Endodermal cell (in vitro differentiated cells): ENCODE measurements around the gene UGT1A10. TPM values are rescaled to one million over a fixed set of nuclear protein-coding genes. Genes with fewer than 3 reads are reported as not detected.

Experiments
- DNase-seq: peaks from one replicate; pipeline ENCODE4 v3.0.0-alpha.2; 2017
- H3K27ac ChIP-seq: 2 replicates; pipeline ENCODE4 v1.5.1; 2013; ENCODE audit warnings: mild to moderate bottlenecking, low read depth, low read length, moderate library complexity
- H3K27me3 ChIP-seq: 2 replicates; pipeline ENCODE4 v1.6.1; 2013; ENCODE audit warnings: mild to moderate bottlenecking, low read length, moderate library complexity; ENCODE audit not compliant: insufficient read depth, control insufficient read depth, poor library complexity, severe bottlenecking
- H3K36me3 ChIP-seq: 2 replicates; pipeline ENCODE4 v1.7.0; 2013; ENCODE audit warnings: mild to moderate bottlenecking, low read length, moderate library complexity; ENCODE audit not compliant: control insufficient read depth, insufficient read depth
- H3K4me1 ChIP-seq: one replicate; pipeline ENCODE4 v1.7.0; 2013; ENCODE audit warnings: low read length; ENCODE audit not compliant: control insufficient read depth, insufficient read depth
- H3K4me3 ChIP-seq: 2 replicates; pipeline ENCODE4 v1.5.1; 2013; ENCODE audit warnings: mild to moderate bottlenecking, low read length, moderate library complexity
- H3K9ac ChIP-seq: 2 replicates; pipeline ENCODE4 v1.6.1; 2013; ENCODE audit warnings: mild to moderate bottlenecking, low read length, moderate library complexity; ENCODE audit not compliant: poor library complexity, severe bottlenecking; ENCODE audit errors: extremely low read depth
- H3K9me3 ChIP-seq: 2 replicates; pipeline ENCODE4 v1.6.1; 2013; ENCODE audit warnings: mild to moderate bottlenecking, low read length, moderate library complexity; ENCODE audit not compliant: control insufficient read depth
- H3K27ac Mint-ChIP-seq: 2 replicates; pipeline ENCODE4 v1.8.0; 2020; ENCODE audit warnings: mixed read lengths
- H3K27me3 Mint-ChIP-seq: 2 replicates; pipeline ENCODE4 v1.8.0; 2021; ENCODE audit warnings: mild to moderate bottlenecking, mixed read lengths; ENCODE audit not compliant: insufficient read depth
- H3K36me3 Mint-ChIP-seq: 2 replicates; pipeline ENCODE4 v1.8.0; 2020; ENCODE audit warnings: low read depth, mixed read lengths
- H3K4me1 Mint-ChIP-seq: 2 replicates; pipeline ENCODE4 v1.8.0; 2020; ENCODE audit warnings: mixed read lengths
- H3K4me3 Mint-ChIP-seq: 2 replicates; pipeline ENCODE4 v1.8.0; 2020; ENCODE audit warnings: mild to moderate bottlenecking, moderate library complexity, mixed read lengths
- H3K9me3 Mint-ChIP-seq: 2 replicates; pipeline ENCODE4 v1.8.0; 2020; ENCODE audit warnings: mild to moderate bottlenecking, mixed read lengths
- WGBS, 2 experiments: methylation state at CpG; one replicate each; pipeline versions ENCODE4 v1.1.5 to v1.1.7; 2013; ENCODE audit warnings: missing lambda C conversion rate in 2 of 2, mixed read lengths in 1 of 2; ENCODE audit not compliant: insufficient coverage in 1 of 2, insufficient read length in 1 of 2; 5-methylcytosine and 5-hydroxymethylcytosine counted together
- total RNA-seq, 2 donors: library from RNA; stranded (reverse); fragmentation: NEBNext Ultra II Directional in 1 of 2; extraction: Animal tissue kit (Norgen Biotek cat#: 25700) in 1 of 2; gene quantifications; 2 replicates in 1 of 2; 3 replicates in 1 of 2; pipeline ENCODE4 v1.2.1, GENCODE V29; 2021
- TF ChIP-seq, protein P1 (sequence below): fragments of 200-600 bp; sonication (generic); conservative IDR thresholded peaks from 2 replicates; pipeline ENCODE4 v1.5.0; 2021; ENCODE audit warnings: antibody characterized with exemption, mild to moderate bottlenecking

The UGT1A10 gene
- total RNA-seq, 2 donors from 2014 or later = 0.13 TPM; not detected in 1

- no peak overlapping the region for H3K4me3 Mint-ChIP-seq
These were observed 174.1 kb downstream of the UGT1A10 start for GRCh38 chr2:233810385-233810784.

GRCh38 chr2:233811087-233811486 lies 174.8 kb downstream of the UGT1A10 start:
- 78 to 89% methylated on average over 2 to 4 of the region's 4 CpGs for WGBS, 2 experiments
- Histone ChIP-seq H3K9me3 (no peaks in the 10 kb centered on the region), H3K27ac (no peak overlapping the region), H3K4me3 (no peak overlapping the region), H3K9ac (no peak overlapping the region), H3K36me3 (no peaks in the 10 kb centered on the region), H3K27me3 (no peaks in the 10 kb centered on the region), H3K4me1 (no peaks in the 10 kb centered on the region)
- Mint-ChIP-seq H3K9me3 (peaks cover 2% of the 10 kb centered on the region), H3K4me3 (no peak overlapping the region), H3K27me3 (peaks cover 8% of the 10 kb centered on the region), H3K27ac (no peak overlapping the region), H3K36me3 (no peaks in the 10 kb centered on the region), H3K4me1 (no peaks in the 10 kb centered on the region)
- peak; percentile 20 for DNase-seq
- TF ChIP-seq, protein P1, sequence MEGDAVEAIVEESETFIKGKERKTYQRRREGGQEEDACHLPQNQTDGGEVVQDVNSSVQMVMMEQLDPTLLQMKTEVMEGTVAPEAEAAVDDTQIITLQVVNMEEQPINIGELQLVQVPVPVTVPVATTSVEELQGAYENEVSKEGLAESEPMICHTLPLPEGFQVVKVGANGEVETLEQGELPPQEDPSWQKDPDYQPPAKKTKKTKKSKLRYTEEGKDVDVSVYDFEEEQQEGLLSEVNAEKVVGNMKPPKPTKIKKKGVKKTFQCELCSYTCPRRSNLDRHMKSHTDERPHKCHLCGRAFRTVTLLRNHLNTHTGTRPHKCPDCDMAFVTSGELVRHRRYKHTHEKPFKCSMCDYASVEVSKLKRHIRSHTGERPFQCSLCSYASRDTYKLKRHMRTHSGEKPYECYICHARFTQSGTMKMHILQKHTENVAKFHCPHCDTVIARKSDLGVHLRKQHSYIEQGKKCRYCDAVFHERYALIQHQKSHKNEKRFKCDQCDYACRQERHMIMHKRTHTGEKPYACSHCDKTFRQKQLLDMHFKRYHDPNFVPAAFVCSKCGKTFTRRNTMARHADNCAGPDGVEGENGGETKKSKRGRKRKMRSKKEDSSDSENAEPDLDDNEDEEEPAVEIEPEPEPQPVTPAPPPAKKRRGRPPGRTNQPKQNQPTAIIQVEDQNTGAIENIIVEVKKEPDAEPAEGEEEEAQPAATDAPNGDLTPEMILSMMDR = no peak

More at GRCh38 chr2:233810385-233810784, 174.1 kb downstream of the UGT1A10 start:
- TF ChIP-seq, protein P1 = no peak
- H3K4me3 ChIP-seq = no peak overlapping the region
- H3K27me3 Mint-ChIP-seq = peaks cover 8% of the 10 kb centered on the region
- no peak overlapping the region for H3K27ac Mint-ChIP-seq
- H3K36me3 ChIP-seq = no peaks in the 10 kb centered on the region
- H3K36me3 Mint-ChIP-seq = no peaks in the 10 kb centered on the region
- no peak overlapping the region for H3K9ac ChIP-seq
- no peaks in the 10 kb centered on the region for H3K4me1 ChIP-seq
- H3K27me3 ChIP-seq = no peaks in the 10 kb centered on the region
- peaks cover 2% of the 10 kb centered on the region for H3K9me3 Mint-ChIP-seq
- WGBS, 2 experiments = 93 to 100% methylated on average over 5 to 6 of the region's 6 CpGs
- H3K9me3 ChIP-seq = no peaks in the 10 kb centered on the region
- no peaks in the 10 kb centered on the region for H3K4me1 Mint-ChIP-seq
- DNase-seq = peak; percentile 17
- no peak overlapping the region for H3K27ac ChIP-seq

GRCh38 chr2:233811732-233812131 lies 175.5 kb downstream of the UGT1A10 start:
- Histone ChIP-seq H3K27ac (no peak overlapping the region), H3K27me3 (no peaks in the 10 kb centered on the region), H3K36me3 (no peaks in the 10 kb centered on the region), H3K4me3 (no peak overlapping the region), H3K9ac (no peak overlapping the region), H3K9me3 (no peaks in the 10 kb centered on the region), H3K4me1 (no peaks in the 10 kb centered on the region)
- peak; percentile 2 for DNase-seq
- no peak overlapping the region for H3K27ac Mint-ChIP-seq
- WGBS, 2 experiments = 94% methylated on average over 3 to 8 of the region's 8 CpGs
- no peaks in the 10 kb centered on the region for H3K9me3 Mint-ChIP-seq
- no peak overlapping the region for H3K4me3 Mint-ChIP-seq
- TF ChIP-seq, protein P1 = no peak
- H3K27me3 Mint-ChIP-seq = peaks cover 8% of the 10 kb centered on the region
- H3K36me3 Mint-ChIP-seq = no peaks in the 10 kb centered on the region
- H3K4me1 Mint-ChIP-seq = no peaks in the 10 kb centered on the region
